H1 (cell line): ENCODE results near the gene AFF2. TPM values are rescaled to one million over a fixed set of nuclear protein-coding genes. Genes with fewer than 3 reads are reported as not detected.

Experiments used
- CBX8 ChIP-seq: fragments of 300-800, 300-1000 bp; sonication (generic); IDR thresholded peaks from 2 replicates; pipeline ENCODE4 v1.7.1; 2016; ENCODE audit warnings: low read depth, low read length, borderline replicate concordance
- CHD7 ChIP-seq: fragments of 300-600 bp; sonication (generic); IDR thresholded peaks from 2 replicates; pipeline ENCODE4 v1.7.1; 2012; ENCODE audit warnings: low read length, moderate library complexity, mild to moderate bottlenecking, inconsistent platforms; ENCODE audit not compliant: insufficient replicate concordance
- MAFK ChIP-seq: IDR thresholded peaks from 2 replicates; pipeline ENCODE4 v1.6.1; 2012; ENCODE audit warnings: low read depth, mild to moderate bottlenecking, improper control_type of control experiment, low read length
- POLR2AphosphoS5 ChIP-seq: IDR thresholded peaks from 2 replicates; pipeline ENCODE4 v1.6.1; 2011; ENCODE audit warnings: low read depth, low read length
- POU5F1 ChIP-seq: IDR thresholded peaks from 2 replicates; pipeline ENCODE4 v1.6.1; 2011; ENCODE audit warnings: low read depth, mild to moderate bottlenecking, low read length, moderate library complexity
- SRF ChIP-seq: IDR thresholded peaks from 2 replicates; pipeline ENCODE4 v1.6.1; 2011; ENCODE audit warnings: mild to moderate bottlenecking, low read depth, low read length, moderate library complexity
- polyA plus RNA-seq, 7 experiments: library from polyadenylated mRNA; depleted of rRNA in 3 of 7; stranded (reverse) in 5 of 7; unstranded in 2 of 7; fragments of >200 nt in 5 of 7; fragments of 200-250 nt in 2 of 7; gene quantifications; 1 replicate in 5 of 7; 2 replicates in 1 of 7; 4 replicates in 1 of 7; pipeline versions ENCODE4 v1.2.1 to v1.2.3, GENCODE V29; 2011 to 2013; ENCODE audit warnings: missing spikeins in 2 of 7, mixed read lengths in 2 of 7
- total RNA-seq: library from RNA; stranded (reverse); fragmentation: NEBNext Ultra II Directional; extraction: Animal tissue kit (Norgen Biotek cat#: 25700); gene quantifications from 2 replicates; pipeline ENCODE4 v1.2.1, GENCODE V29; 2021

AFF2 gene
- total and polyA plus RNA-seq, 2 of the 8 experiments (the other 6 are each of a cell fraction or from before 2014, with no cell fraction given): 2.0 to 7.3 TPM

GRCh38 chrX:149002320-149002719 is 501.9 kb downstream of the AFF2 start (continued):
- no peak for TF ChIP-seq CHD7
- no peak for TF ChIP-seq POU5F1
- TF ChIP-seq SRF: no peak
- TF ChIP-seq MAFK: no peak
- TF ChIP-seq POLR2AphosphoS5: no peak
- no peak for TF ChIP-seq CBX8
